Lower lobe of right lung (tissue), 2 donors: Measurements from ENCODE around the gene TLK2. TPM values are rescaled to one million over a fixed set of nuclear protein-coding genes. Genes with fewer than 3 reads are reported as not detected.
A peak's percentile ranks its signal among the peaks of the same experiment; 100 is the strongest.

Source experiments
- ATAC-seq, 2 donors: fragments of 200-7000 bp; cut with Tn5 transposase; one replicate each; pipeline ENCODE4 v1.9.1; 2020 to 2022; ENCODE audit warnings: mild to moderate bottlenecking in 2 of 2, moderate library complexity in 2 of 2
- DNase-seq: peaks from one replicate; pipeline ENCODE4 v3.0.0-alpha.2; 2020
- H3K27ac ChIP-seq: fragments of 200-600 bp; one replicate; pipeline ENCODE4 v1.8.0; 2022
- H3K27me3 ChIP-seq: fragments of 200-600 bp; one replicate; pipeline ENCODE4 v1.8.0; 2022; ENCODE audit warnings: low read depth
- H3K36me3 ChIP-seq: fragments of 200-600 bp; one replicate; pipeline ENCODE4 v1.8.0; 2022; ENCODE audit warnings: mild to moderate bottlenecking
- H3K4me1 ChIP-seq: fragments of 200-600 bp; one replicate; pipeline ENCODE4 v1.8.0; 2022
- H3K4me3 ChIP-seq: fragments of 200-600 bp; one replicate; pipeline ENCODE4 v1.8.0; 2022; ENCODE audit warnings: mild to moderate bottlenecking
- H3K9me3 ChIP-seq: fragments of 200-600 bp; one replicate; pipeline ENCODE4 v1.8.0; 2022
- intact Hi-C: fragments of 100-400 bp; cut with DNase I; formaldehyde crosslinking; loops from one replicate; pipeline ENCODE4 v1.11.0; 2022
- total RNA-seq: library from RNA; stranded (reverse); fragmentation: NEBNext Ultra II Directional; extraction: Animal tissue kit (Norgen Biotek cat#: 25700); gene quantifications from one replicate; pipeline ENCODE4 v1.2.1, GENCODE V29; 2021
- TF ChIP-seq, protein P1 (sequence below): fragments of 200-600 bp; IDR thresholded peaks from one replicate; pipeline ENCODE4 v1.8.0; 2022; ENCODE audit warnings: antibody characterized with exemption, mild to moderate bottlenecking
- donor health status: DM: no; HTN: yes; CAD: no; lungs with severe emphysema.

The TLK2 gene
- total RNA-seq, 1 donor from 2014 or later: 41.5 TPM

DNA sequence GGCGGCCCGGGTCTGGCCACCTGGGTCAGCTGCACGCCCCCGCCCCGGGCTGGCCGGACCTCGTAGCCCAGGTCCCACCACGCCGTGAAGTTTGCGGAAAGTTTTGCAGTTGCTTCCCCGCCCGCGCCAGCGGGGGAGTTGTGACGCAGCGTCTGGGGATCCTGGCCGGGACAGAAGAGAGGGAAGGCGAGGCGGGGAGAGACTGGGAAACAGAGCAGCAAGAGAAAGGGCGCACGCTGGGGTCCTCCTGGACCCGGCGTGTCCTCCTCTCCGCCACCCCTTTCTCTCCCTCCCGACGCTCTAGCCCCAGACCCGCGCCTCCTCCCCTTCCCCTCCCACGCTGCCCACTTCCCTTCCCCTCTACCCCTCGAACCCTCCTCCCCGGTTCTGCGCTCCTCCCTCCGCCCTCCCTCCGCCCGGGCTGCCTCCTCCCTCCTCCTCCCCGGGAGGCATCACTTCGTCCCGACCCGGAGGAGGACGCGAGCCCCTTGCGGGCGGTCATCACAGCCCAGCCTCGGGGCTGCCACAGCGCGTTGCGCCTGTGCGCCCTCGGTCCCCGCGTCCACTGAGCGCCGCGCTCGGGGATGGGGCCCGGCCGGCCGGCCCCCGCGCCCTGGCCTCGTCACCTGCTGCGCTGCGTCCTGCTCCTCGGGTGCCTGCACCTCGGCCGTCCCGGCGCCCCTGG is 148.7 kb downstream of the TLK2 start, which contains the start of gene MRC2:
Gene MRC2 (plus strand): TSS at position 452 of the 685 bp plus-strand sequence. CDS start 133 bp downstream, at position 585.
- intact Hi-C loops: no loop called here
- peaks cover 37% of the 10 kb centered on the region for H3K4me1 ChIP-seq
- no peaks in the 10 kb centered on the region for H3K9me3 ChIP-seq
- ATAC-seq: peak; percentile 66 to 81
- peaks cover 14% of the 10 kb centered on the region for H3K27me3 ChIP-seq
- no peaks in the 10 kb centered on the region for H3K36me3 ChIP-seq
- peak; percentile 72 for DNase-seq
- H3K4me3 ChIP-seq: peak within 1 kb of the TSS; percentile 68
- peak within 1 kb of the TSS; percentile 86 for H3K27ac ChIP-seq
- TF ChIP-seq, protein P1, sequence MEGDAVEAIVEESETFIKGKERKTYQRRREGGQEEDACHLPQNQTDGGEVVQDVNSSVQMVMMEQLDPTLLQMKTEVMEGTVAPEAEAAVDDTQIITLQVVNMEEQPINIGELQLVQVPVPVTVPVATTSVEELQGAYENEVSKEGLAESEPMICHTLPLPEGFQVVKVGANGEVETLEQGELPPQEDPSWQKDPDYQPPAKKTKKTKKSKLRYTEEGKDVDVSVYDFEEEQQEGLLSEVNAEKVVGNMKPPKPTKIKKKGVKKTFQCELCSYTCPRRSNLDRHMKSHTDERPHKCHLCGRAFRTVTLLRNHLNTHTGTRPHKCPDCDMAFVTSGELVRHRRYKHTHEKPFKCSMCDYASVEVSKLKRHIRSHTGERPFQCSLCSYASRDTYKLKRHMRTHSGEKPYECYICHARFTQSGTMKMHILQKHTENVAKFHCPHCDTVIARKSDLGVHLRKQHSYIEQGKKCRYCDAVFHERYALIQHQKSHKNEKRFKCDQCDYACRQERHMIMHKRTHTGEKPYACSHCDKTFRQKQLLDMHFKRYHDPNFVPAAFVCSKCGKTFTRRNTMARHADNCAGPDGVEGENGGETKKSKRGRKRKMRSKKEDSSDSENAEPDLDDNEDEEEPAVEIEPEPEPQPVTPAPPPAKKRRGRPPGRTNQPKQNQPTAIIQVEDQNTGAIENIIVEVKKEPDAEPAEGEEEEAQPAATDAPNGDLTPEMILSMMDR: no peak

DNA sequence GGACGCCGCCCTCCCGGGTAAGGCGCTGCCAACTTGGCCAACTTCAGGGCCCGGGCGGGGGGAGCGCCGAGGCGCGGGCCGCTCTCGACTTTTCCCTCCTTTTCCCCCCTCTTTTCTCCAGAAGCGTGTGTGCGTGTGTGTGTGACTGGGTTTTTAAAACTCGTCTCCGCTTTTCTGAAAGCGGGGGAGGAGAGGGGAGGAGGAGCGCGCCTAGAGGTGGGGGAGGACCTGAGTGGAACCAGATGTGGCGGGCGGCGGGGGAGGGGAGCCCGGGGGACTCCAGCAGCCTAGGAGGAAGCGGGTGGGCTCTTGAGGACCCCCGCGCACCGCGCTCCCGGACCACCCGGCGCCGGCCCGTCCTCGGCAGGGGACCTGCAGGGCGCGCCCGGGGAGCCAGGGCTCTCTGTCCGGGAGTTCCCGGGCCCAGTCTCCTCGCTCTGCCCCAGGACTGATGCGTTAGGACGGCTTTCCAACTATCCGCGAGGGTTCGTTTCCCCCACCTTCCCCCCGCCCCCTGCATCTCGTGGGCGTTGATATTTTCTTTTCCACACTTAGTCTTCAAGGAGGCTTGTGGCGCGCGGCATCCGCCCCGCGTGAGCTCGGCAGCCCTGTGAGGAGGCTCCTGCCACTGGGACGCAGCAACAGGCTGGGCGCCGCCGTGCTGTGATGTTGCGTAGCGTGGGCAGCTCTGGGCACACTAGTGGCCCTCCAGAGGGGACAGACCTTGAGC is 149.4 kb downstream of the TLK2 start:
- DNase-seq: peak; percentile 63

GRCh38 chr17:62628831-62629555 is 150.4 kb downstream of the TLK2 start:
- H3K27me3 ChIP-seq: peaks cover 14% of the 10 kb centered on the region
- ATAC-seq (no peak), DNase-seq (no peak)
- no peaks in the 10 kb centered on the region for H3K9me3 ChIP-seq
- H3K4me1 ChIP-seq: peaks cover 40% of the 10 kb centered on the region
- intact Hi-C loops: no loop called here
- H3K27ac ChIP-seq: peak overlapping the region; percentile 86
- peak overlapping the region; percentile 68 for H3K4me3 ChIP-seq
- TF ChIP-seq, protein P1: no peak
- no peaks in the 10 kb centered on the region for H3K36me3 ChIP-seq

More for the DNA sequence above, 149.4 kb downstream of the TLK2 start:
- Histone ChIP-seq H3K36me3 (no peaks in the 10 kb centered on the region), H3K4me1 (peaks cover 37% of the 10 kb centered on the region), H3K4me3 (peak overlapping the region; percentile 68), H3K27ac (peak overlapping the region; percentile 86), H3K9me3 (no peaks in the 10 kb centered on the region), H3K27me3 (peaks cover 14% of the 10 kb centered on the region)
- peak; percentile 56 to 61 for ATAC-seq
- intact Hi-C loops: no loop called here
- TF ChIP-seq, protein P1: no peak

DNA sequence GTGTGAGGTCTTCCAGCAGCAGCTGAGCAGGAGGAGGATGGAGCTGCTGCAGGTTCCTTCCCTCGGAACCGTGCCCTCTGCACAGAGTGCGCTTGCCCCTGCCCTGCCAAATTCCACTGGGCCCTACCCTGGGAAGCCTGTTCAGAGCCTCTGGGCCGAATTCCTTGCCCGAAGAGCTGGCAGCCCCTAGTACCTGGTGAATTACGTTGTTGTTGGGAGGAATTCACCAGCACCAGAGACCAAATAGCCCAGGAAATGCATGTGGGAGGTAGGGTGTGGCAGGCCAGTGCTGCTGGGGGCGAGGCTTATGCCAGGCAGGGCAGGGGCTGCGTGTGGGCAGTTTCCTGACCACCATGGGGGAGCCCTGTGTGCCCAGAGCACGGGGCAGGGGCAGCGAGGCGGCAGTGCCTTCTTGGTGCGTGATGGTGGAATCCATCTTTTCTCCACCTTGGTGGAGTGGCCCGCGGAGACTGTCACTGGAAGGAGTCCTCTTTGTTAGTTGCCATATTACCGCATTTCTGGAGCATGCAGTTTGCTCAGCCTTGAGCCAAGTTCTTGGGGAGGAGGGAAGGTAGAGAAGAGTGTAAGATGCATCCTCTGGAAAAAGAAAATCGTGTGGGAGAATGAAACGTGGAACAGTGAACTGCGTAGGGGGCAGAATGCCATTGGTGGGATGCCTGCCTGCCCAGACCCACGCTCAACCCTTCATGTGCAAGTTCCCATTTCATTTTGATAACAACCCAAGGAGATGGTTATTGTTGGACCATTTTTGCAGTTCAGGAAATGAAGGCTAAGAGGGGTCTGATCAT is 151.1 kb downstream of the TLK2 start:
- DNase-seq: no peak
- TF ChIP-seq, protein P1: no peak
- intact Hi-C loops: no loop called here
- H3K36me3 ChIP-seq: no peaks in the 10 kb centered on the region
- H3K4me3 ChIP-seq: peak overlapping the region; percentile 68
- peaks cover 41% of the 10 kb centered on the region for H3K4me1 ChIP-seq
- H3K9me3 ChIP-seq: no peaks in the 10 kb centered on the region
- peaks cover 14% of the 10 kb centered on the region for H3K27me3 ChIP-seq
- ATAC-seq: no peak
- H3K27ac ChIP-seq: peak overlapping the region; percentile 86
